Measurements from ENCODE around the gene MEAF6. TPM values are rescaled to one million over a fixed set of nuclear protein-coding genes. Genes with fewer than 3 reads are reported as not detected.

MEAF6 gene
- total RNA-seq, 1 experiment from 2014 or later, result 51.6 TPM

DNA sequence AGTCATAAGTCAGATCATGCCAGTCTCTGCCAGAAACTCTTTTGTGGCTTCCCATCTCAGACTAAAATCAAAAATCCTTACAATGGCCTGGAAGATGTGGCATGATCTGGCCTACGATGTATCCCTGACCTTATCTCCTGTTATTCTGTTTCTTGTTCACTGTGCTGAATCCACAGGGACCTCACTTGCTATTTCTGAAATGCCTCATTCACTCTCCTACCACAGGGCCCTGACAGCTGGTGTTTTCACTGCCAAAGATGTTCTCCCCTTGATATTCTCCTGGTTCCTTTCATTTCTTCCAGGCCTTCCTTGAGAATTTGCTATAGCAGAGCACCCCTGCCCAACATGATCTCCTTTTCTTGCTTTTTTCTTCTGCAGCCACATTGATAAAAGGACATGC is 43.8 kb upstream of the MEAF6 start:
- Histone ChIP-seq H2AFZ (ENCODE audit: low read length) (no peak overlapping the region), H2BK20ac (ENCODE audit: low read depth, low read length, poor library complexity, severe bottlenecking) (no peak overlapping the region), H3K27me3 (ENCODE audit: insufficient read depth, low read length) (no peaks in the 10 kb centered on the region), H4K5ac (ENCODE audit: insufficient read length, low read depth, low read length) (no peak overlapping the region), H3K23me2 (ENCODE audit: insufficient read length, low read depth, low read length, poor library complexity, severe bottlenecking) (peaks cover 11% of the 10 kb centered on the region), H3T11ph (ENCODE audit: low read length) (no peak overlapping the region), H3K56ac (ENCODE audit: insufficient read length, low read depth, low read length) (no peak overlapping the region), H3K9ac (ENCODE audit: extremely low read depth, insufficient read length, low read length) (no peak overlapping the region), H2BK120ac (ENCODE audit: low read depth, low read length, poor library complexity, severe bottlenecking) (no peak overlapping the region), H2BK12ac (ENCODE audit: insufficient read length, low read depth, low read length) (no peak overlapping the region), H3K14ac (ENCODE audit: insufficient read depth, low read length) (no peak overlapping the region), H4K8ac (replicated peaks; ENCODE audit: insufficient read length, low read depth, low read length) (no peak overlapping the region), H3K4me2 (ENCODE audit: insufficient read depth, insufficient read length, low read length) (no peak overlapping the region), H3K9me3 (ENCODE audit: control insufficient read depth, low read depth, low read length) (no peaks in the 10 kb centered on the region), H3K18ac (ENCODE audit: insufficient read length, low read depth, low read length) (no peak overlapping the region), H2BK5ac (ENCODE audit: insufficient read length, low read length) (no peak overlapping the region), H3K23ac (ENCODE audit: insufficient read length, low read depth, low read length) (no peak overlapping the region), H3K4me1 (ENCODE audit: insufficient read depth, low read length) (no peaks in the 10 kb centered on the region), H2BK15ac (ENCODE audit: low read depth, low read length) (no peak overlapping the region), H4K91ac (ENCODE audit: insufficient read length, low read depth, low read length) (no peak overlapping the region), H2AK5ac (ENCODE audit: insufficient read length, low read length) (no peak overlapping the region), H3K4ac (ENCODE audit: low read depth, low read length) (no peak overlapping the region), H4K20me1 (ENCODE audit: control insufficient read depth, insufficient read depth, insufficient read length) (no peaks in the 10 kb centered on the region), H3K27ac (ENCODE audit: insufficient read length, low read depth, low read length) (no peak overlapping the region), H3K79me1 (ENCODE audit: insufficient read depth, low read depth, low read length, poor library complexity, severe bottlenecking) (no peaks in the 10 kb centered on the region), H3K79me2 (ENCODE audit: insufficient read depth, low read length) (no peaks in the 10 kb centered on the region; the same call in 1 of the 2 replicates)
- DNase-seq, result no peak
- WGBS (ENCODE audit: extremely low coverage, insufficient read length, low lambda C conversion rate), result no CpG with 5 or more reads among the region's 1 CpG
- Mint-ChIP-seq H3K4me3 (peak overlapping the region in 1 of 2 experiments; percentile 40; a peak in 3 of 5 replicates), H3K36me3 (ENCODE audit: insufficient read depth in 1 of 3, low read depth in 3 of 3) (peaks cover 4 to 13% (median 4%) of the 10 kb centered on the region in 3 experiments; a peak in 5 of 7 replicates), H3K27me3 (ENCODE audit: low read depth) (peaks cover 4% of the 10 kb centered on the region), H3K9me3 (peaks cover 5 to 6% of the 10 kb centered on the region in 2 experiments; a peak in 3 of 5 replicates), H3K27ac (no peak overlapping the region), H3K4me1 (peaks cover 19 to 21% of the 10 kb centered on the region in 2 experiments)
- TF ChIP-seq, protein P1, sequence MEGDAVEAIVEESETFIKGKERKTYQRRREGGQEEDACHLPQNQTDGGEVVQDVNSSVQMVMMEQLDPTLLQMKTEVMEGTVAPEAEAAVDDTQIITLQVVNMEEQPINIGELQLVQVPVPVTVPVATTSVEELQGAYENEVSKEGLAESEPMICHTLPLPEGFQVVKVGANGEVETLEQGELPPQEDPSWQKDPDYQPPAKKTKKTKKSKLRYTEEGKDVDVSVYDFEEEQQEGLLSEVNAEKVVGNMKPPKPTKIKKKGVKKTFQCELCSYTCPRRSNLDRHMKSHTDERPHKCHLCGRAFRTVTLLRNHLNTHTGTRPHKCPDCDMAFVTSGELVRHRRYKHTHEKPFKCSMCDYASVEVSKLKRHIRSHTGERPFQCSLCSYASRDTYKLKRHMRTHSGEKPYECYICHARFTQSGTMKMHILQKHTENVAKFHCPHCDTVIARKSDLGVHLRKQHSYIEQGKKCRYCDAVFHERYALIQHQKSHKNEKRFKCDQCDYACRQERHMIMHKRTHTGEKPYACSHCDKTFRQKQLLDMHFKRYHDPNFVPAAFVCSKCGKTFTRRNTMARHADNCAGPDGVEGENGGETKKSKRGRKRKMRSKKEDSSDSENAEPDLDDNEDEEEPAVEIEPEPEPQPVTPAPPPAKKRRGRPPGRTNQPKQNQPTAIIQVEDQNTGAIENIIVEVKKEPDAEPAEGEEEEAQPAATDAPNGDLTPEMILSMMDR (conservative IDR thresholded peaks at IDR 0.05), result no peak
